HG03575 (cell line): ENCODE data around the gene NTRK1.

ENCODE experiments used
- ATAC-seq: cut with Tn5 transposase; IDR thresholded peaks from one replicate; pipeline ENCODE4 v1.9.1; 2021; ENCODE audit not compliant: unreplicated experiment, insufficient number of reproducible peaks, low FRiP score; ENCODE audit errors: extremely low read depth

Gene NTRK1

DNA sequence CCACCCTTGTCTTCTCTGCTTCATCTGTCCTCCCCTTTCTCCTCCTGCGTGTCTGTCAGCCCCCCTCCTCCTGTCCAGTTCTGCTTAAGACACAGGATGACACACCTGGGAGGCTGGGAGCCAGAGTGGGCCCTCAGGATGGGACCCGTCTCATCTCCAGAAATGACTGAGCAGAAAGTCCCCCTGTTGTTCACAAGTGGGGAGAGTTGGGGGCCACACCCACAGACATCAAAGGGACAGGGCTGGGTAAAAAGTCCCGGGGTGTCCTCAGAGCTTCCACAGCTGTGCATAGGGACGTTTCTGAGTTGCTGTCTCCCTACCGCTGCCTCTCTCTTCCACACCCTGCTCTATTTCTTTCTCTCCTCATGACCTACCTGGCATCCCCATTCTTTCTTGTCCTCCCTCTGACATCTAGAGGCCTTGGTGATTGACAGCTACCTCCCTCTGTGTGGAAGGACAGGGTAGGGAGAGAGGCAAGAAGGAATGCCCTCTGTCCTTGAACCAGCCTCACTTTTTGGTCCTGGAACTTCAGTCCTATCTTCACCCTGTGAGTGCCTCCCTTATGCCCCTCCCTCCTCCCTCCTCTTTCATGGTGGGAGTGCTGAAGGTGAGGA is 24.5 kb upstream of the NTRK1 start:
- ATAC-seq: no peak

DNA sequence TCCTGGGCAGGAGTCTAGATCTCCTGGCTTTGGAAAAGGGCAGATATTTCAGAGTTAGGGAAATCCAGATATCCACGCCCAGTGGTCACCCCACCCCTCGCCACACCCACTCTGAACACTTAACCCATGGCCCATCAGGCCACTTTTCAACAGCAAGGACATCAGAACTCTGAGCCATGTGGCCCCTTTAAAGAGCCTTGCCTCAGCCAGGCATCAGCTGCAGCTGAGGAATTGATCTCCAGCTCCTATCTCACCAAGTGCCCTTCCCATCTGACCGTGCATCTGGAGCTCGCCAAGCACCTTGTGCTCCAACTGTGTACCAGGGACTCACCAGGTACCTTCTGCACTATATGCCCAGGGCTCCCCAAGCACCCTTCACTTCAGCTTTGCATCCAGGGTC is 23.8 kb upstream of the NTRK1 start:
- ATAC-seq: no peak

DNA sequence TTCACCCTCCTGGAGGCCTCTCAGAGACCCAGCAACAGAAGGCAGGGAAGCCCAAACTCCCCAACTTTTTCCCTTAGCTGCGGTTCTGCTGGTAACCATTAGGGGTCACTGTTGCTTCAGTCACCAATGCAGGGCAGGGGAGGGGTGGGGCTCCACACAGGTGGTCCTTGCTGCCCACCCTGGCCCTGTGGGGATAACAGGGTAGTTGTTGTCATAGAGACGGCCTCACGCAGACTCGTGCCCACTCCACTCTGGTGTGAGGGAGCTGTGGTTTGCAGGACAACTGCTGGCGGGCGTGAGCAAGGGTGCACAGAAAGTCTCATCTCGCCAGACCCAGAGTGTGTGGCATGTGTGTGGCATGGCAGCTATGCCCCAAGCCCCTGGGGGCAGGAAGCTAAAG is 21.7 kb upstream of the NTRK1 start:
- ATAC-seq: no peak

DNA sequence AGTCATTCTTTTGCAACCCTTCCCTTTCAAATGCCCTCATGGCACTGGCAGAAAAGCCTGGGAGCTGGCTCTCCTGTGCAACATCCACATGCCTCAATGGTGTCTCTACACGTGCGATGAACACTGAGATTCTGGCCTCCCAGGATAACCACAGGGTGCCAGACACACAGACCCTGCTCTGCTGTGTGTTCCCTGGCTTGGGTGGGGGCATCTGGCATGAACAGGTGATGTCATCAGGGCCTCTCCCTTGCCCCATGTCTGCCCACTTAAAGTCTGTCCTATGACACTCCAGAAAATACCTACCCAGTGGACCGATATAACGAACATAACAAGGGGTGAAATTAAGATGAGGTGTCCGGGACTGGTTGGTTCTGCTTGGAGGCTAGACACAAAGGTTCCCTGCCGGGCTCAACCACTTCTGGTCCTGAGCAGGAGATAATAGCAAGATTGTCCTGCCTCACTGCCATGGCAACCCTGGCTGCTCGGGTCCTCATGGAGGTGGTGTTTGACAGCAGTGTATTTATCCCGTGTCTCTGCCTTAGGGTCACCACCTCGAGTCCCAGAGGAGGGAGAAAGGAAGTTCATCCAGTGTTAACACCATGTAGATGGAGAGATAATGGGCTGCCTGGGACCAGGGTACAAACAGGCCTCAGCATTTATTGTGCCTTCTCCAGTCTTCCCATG is 21.1 kb upstream of the NTRK1 start:
- ATAC-seq: no peak

DNA sequence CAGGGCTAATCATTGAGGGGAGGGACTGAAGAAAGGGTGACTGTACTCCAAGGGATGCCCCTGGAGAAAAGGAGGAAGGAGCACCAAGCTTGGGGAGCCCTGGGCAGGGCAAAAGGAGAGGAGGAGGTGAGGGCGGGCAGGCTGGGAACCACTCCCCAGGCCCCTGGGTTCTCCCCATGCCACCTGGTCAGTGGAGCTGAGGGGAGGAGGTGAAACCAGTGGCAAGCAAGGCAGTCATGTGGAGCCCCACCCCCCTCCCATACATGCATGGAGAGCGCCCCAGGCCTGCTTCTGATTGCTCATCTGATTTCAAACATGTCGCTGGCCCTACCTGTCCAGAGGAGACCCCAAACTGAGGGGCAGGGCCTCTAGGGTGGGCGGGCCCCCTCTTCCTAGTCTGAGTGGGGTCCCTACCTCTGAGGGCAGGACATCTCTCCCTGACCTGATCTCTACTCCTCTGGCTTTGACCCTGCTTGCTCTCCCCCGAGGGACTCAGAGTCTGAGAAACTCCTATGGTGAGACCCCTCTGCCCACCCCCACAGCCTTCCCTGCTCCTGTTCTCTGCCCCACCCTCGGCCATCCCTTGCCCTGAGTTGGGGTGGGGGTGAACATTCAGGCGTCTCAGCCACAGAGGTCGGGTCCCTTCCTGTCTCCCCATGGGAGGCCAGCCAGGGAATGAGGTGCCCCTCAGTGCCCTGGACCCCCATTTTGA is 20.3 kb upstream of the NTRK1 start:
- ATAC-seq: no peak

GRCh38 chr1:156840898-156841279 is 19.8 kb upstream of the NTRK1 start:
- no peak for ATAC-seq

- ATAC-seq: no peak
Measured at GRCh38 chr1:156841295-156841855, 19.3 kb upstream of the NTRK1 start.

GRCh38 chr1:156842618-156843300 is 17.9 kb upstream of the NTRK1 start:
- no peak for ATAC-seq

- ATAC-seq: no peak
Measured at GRCh38 chr1:156844102-156844501, 16.6 kb upstream of the NTRK1 start.

- ATAC-seq: no peak
Measured at GRCh38 chr1:156844638-156845037, 16.0 kb upstream of the NTRK1 start.

DNA sequence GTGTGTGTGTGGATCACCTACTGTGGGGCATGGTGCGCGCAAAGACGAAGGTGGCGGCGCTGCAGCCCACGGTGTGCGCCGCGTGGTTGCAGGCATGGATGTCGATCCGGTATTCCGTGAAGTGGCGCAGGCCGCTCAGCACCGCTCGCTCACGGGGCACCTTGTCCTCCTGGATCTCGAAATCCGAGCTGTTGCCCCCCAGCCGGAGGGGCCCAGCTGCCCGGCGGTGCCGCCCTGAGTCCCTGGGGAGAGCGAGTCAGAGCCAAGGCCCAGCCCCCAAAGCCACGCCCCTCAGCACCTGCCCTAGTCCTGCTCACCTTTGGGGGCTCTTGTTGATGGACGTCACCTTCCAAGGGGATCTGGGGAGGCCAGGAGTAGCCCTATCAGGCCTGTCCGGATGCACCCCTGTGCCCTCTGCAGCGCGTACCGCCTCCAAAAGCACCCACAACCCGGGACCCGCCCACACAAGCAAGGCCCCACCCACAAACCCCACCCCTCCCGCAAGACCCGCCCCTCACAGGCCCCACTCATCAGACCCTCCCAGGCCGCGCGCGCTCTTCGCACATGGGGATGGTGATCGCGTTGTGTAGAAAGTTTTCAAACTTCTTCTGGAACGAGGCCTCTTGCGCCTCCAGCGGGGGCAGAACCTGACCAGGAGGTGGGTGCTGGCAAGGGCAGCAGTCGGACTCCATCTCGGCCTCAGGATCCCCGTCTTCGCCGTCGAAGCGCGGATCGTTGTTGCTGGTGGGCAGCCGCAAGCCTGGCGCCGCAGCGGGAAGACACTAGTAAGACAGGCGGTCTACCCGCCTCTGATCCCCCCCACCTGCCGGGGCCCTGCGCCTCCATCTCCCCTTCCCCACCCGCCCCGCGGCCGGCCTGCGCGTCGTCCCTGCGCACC is 15.4 kb upstream of the NTRK1 start:
- no peak for ATAC-seq

- no peak for ATAC-seq
Measured at GRCh38 chr1:156845953-156846545, 14.6 kb upstream of the NTRK1 start.

DNA sequence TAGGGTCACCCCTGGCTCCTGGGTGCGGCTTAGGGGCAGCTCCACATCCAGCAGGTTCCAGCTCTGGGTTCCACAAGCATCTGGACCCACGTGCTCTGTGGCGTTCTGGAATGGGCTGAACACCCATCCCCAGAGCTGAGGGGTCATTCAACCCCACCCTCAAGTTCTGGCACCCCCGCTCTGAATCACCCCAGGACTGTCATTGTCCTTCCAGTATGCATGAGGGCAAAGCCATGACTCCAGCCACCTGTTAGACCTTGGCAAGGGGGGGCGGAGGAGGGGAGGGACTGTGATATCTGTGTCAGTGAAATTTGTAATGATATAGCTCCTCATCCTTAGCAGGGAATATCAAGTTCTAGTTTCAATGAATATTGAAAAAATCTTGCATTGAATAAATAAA is 14.0 kb upstream of the NTRK1 start:
- no peak for ATAC-seq

GRCh38 chr1:156847591-156848460 is 12.8 kb upstream of the NTRK1 start:
- no peak for ATAC-seq

DNA sequence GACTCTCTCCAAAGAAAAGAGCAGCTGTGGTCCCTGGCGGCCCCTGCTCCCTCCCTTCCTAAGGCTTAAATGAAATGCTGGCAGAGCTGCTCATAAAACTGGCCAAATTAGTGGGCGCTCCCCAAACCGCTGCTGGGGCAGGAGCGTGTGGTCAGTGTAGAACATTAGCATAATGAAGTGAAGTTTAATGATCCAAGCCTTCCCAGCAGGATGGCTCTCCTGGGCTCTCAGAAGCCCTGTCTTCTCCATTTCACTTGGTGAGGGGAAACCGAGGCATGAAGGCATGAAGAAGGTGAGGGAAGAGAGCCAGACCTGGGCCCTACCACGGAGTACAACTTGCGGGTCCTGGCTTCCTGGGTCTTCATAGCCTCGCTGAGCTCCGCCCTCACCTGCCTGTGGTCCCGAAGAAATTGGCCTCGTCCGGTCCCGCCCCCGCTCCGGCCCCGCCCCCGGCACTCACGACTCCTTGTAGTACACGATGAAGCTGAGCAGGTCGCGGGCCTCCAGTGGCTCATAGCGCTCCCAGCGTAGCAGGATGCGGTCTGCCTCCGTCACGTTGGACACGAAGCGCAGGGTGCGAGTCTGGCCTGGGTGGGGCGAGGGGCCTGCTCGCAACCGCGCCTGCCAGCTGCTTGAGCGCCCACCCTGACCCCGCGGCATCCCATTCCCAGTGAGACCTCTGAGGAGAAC is 12.1 kb upstream of the NTRK1 start:
- no peak for ATAC-seq

GRCh38 chr1:156849151-156849496 is 11.5 kb upstream of the NTRK1 start:
- ATAC-seq: no peak
